DND-41 (cell line): ENCODE measurements around the gene STOML1.

ENCODE experiments used
- CTCF ChIP-seq: IDR thresholded peaks from 2 replicates; pipeline ENCODE4 v1.5.1; 2012; ENCODE audit warnings: borderline replicate concordance, low read length, moderate library complexity, mild to moderate bottlenecking; ENCODE audit not compliant: poor library complexity, severe bottlenecking; ENCODE audit errors: extremely low read depth
- EZH2 ChIP-seq: IDR thresholded peaks from 3 replicates; pipeline ENCODE4 v1.6.1; 2012; ENCODE audit warnings: borderline replicate concordance, low read depth, mild to moderate bottlenecking, moderate library complexity, low read length, inconsistent platforms; ENCODE audit not compliant: severe bottlenecking

GRCh38 chr15:73936588-73937290 is 55.4 kb downstream of the STOML1 start:
- TF ChIP-seq CTCF = no peak
- TF ChIP-seq EZH2 = no peak
